Cardiac fibroblast (primary cell): ENCODE results near the gene OBSCN.

Source experiments
- DNase-seq, 2 donors: peaks; one replicate each; pipeline versions ENCODE4 v3.0.0 to v3.0.0-alpha.2; 2010; ENCODE audit warnings: low read depth in 2 of 2
- H3K4me3 ChIP-seq, 2 donors: replicated peaks in 1 of 2; 1 replicate in 1 of 2; 2 replicates in 1 of 2; pipeline ENCODE4 v1.5.1; 2011; ENCODE audit warnings: low read depth in 2 of 2, low read length in 2 of 2, mild to moderate bottlenecking in 2 of 2, moderate library complexity in 1 of 2
- CTCF ChIP-seq: IDR thresholded peaks from one replicate; pipeline ENCODE4 v1.5.1; 2011; ENCODE audit warnings: low read depth, mild to moderate bottlenecking, low read length, inconsistent platforms

Gene OBSCN

GRCh38 chr1:228332797-228333738 lies 125.2 kb downstream of the OBSCN start:
- no peak overlapping the region for H3K4me3 ChIP-seq
- TF ChIP-seq CTCF = no peak
- DNase-seq = no peak

GRCh38 chr1:228333739-228334115 lies 125.9 kb downstream of the OBSCN start:
- TF ChIP-seq CTCF = no peak
- H3K4me3 ChIP-seq = no peak overlapping the region
- DNase-seq = no peak

GRCh38 chr1:228334226-228334935 lies 126.5 kb downstream of the OBSCN start:
- no peak overlapping the region for H3K4me3 ChIP-seq
- no peak for DNase-seq
- no peak for TF ChIP-seq CTCF

GRCh38 chr1:228334954-228335353 lies 127.1 kb downstream of the OBSCN start:
- no peak overlapping the region for H3K4me3 ChIP-seq
- no peak for TF ChIP-seq CTCF
- DNase-seq = no peak

GRCh38 chr1:228335406-228336307 lies 127.8 kb downstream of the OBSCN start:
- TF ChIP-seq CTCF = no peak
- no peak overlapping the region for H3K4me3 ChIP-seq
- DNase-seq = no peak

GRCh38 chr1:228336308-228337030 lies 128.6 kb downstream of the OBSCN start:
- peak; percentile 7 to 35 for DNase-seq
- TF ChIP-seq CTCF = no peak
- no peak overlapping the region for H3K4me3 ChIP-seq
